GM13976 (cell line): ENCODE results near the gene PIP4P1.

Experiments used
- DNase-seq: peaks from one replicate; pipeline ENCODE4 v3.0.0; 2012; ENCODE audit warnings: low spot score
- in situ Hi-C: fragments of 300-500 bp; cut with MboI; formaldehyde crosslinking; loops from one replicate; pipeline ENCODE4 v1.12.0; 2022; ENCODE audit warnings: low sequenced_read_pairs, mixed read lengths, inconsistent platforms; ENCODE audit not compliant: unreplicated experiment
- TF ChIP-seq, protein P1 (sequence below): IDR thresholded peaks from 2 replicates; pipeline ENCODE4 v1.5.1; 2012; ENCODE audit warnings: borderline replicate concordance, mild to moderate bottlenecking; ENCODE audit not compliant: insufficient read depth; ENCODE audit errors: extremely low read depth, missing control alignments, control extremely low read depth

The PIP4P1 gene

DNA sequence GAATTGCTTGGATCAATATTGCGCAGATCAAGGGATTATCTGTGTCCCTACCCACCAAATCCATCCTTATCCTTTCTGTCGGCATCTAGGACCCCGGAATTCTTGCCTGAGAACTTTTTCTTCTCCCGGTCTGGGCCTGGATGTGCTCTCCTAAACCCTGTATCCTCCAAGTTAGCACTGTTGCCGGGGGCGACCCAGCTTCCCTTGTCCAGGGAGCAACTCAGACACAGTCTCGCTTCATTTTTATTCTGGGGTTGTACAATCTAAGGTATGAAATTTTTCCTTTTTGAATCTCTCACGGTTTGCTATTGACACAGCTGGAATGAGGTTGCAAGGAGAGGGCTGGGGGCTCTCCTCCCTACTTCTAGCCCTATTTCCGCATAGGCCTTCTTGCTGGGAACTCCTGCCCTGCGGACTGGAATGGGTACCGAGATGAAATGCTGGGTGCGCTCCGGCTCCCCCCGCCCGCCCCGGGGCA is 7.6 kb upstream of the PIP4P1 start:
- in situ Hi-C loops: no loop called here
- TF ChIP-seq, protein P1, sequence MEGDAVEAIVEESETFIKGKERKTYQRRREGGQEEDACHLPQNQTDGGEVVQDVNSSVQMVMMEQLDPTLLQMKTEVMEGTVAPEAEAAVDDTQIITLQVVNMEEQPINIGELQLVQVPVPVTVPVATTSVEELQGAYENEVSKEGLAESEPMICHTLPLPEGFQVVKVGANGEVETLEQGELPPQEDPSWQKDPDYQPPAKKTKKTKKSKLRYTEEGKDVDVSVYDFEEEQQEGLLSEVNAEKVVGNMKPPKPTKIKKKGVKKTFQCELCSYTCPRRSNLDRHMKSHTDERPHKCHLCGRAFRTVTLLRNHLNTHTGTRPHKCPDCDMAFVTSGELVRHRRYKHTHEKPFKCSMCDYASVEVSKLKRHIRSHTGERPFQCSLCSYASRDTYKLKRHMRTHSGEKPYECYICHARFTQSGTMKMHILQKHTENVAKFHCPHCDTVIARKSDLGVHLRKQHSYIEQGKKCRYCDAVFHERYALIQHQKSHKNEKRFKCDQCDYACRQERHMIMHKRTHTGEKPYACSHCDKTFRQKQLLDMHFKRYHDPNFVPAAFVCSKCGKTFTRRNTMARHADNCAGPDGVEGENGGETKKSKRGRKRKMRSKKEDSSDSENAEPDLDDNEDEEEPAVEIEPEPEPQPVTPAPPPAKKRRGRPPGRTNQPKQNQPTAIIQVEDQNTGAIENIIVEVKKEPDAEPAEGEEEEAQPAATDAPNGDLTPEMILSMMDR: no peak
- DNase-seq: peak; percentile 21

DNA sequence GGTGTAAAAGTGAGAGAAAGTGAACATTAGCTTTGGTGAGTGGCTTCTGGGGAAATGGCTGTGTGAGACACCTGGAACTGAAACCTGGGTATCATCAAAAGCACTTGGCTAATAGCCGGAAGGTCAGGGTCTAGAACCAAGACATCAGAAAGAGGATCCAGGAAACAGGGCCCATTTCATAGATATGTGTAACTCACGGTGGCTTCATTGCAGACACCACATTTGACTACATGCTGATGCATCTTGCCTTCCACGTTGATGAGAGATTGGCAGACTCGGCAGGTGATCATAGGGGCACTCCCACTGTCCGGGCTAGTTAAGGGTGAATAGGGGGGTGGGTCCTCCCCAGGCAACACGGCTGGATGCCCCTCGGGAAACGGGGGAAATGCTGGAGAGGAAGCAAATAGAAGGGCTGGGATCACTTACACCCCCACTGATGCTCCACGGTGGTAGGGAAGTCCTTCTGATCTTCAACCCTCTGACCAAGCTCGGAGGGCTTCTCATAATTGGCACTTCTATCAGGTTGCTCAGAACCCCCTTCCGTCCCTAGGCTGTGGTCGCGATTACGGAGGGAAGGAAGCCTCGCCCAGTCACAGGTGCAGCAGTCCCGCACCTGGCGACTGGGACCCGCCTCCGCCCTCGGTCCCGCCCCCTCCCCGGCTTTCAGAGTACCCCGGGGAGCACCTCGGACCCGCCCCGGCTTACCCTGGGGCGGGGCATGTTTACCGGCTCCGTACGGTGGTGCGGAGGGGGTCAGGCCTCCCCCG is 593 bp downstream of the PIP4P1 start:
- TF ChIP-seq, protein P1: no peak
- in situ Hi-C loops: no loop called here
- DNase-seq: no peak

DNA sequence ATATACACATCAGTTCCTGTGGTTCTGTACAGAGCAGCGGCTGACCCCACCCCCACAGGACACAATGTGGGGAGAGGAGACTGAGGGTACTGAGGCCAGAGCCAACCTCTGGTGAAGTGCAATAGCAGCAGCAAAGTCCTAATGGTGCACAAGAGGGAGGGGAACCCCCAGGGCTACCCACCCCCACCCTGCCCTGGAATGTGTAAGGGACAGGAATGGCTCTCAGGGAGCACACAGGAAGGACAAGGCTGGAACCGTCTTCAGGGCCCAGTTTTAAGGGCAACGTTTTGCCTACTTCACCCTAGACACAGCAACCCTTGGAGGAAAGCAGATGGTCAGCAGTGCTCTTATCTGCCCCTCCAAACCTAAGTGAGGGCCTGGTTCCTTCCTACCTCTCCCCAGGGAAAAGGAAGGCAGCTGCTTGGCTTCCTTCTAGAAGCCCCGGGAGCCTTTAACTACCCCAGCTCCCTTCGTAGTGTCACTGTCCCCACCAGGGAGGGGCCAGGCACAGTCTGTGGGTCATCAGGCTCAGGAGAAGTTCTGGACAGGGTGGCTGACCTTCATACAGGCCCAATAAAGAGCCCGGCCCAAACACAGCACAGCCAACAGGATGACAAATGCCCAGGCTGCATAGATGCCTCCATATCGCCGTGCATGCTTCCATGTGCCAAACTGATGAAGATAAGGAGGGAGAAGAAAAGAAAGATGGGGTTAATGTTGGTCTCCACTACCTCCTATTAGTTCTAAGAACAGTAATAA is 3.0 kb downstream of the PIP4P1 start:
- TF ChIP-seq, protein P1: no peak
- no peak for DNase-seq

DNA sequence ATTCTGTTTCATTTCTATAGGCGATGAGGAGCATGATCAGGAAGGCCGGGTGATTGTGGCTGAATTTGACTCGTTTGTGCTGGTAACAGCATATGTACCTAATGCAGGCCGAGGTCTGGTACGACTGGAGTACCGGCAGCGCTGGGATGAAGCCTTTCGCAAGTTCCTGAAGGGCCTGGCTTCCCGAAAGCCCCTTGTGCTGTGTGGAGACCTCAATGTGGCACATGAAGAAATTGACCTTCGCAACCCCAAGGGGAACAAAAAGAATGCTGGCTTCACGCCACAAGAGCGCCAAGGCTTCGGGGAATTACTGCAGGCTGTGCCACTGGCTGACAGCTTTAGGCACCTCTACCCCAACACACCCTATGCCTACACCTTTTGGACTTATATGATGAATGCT is 4.3 kb downstream of the PIP4P1 start:
- DNase-seq: no peak
- in situ Hi-C loops: no loop called here
- TF ChIP-seq, protein P1: no peak

More for the DNA sequence above, 3.0 kb downstream of the PIP4P1 start:
- in situ Hi-C loops: no loop called here

DNA sequence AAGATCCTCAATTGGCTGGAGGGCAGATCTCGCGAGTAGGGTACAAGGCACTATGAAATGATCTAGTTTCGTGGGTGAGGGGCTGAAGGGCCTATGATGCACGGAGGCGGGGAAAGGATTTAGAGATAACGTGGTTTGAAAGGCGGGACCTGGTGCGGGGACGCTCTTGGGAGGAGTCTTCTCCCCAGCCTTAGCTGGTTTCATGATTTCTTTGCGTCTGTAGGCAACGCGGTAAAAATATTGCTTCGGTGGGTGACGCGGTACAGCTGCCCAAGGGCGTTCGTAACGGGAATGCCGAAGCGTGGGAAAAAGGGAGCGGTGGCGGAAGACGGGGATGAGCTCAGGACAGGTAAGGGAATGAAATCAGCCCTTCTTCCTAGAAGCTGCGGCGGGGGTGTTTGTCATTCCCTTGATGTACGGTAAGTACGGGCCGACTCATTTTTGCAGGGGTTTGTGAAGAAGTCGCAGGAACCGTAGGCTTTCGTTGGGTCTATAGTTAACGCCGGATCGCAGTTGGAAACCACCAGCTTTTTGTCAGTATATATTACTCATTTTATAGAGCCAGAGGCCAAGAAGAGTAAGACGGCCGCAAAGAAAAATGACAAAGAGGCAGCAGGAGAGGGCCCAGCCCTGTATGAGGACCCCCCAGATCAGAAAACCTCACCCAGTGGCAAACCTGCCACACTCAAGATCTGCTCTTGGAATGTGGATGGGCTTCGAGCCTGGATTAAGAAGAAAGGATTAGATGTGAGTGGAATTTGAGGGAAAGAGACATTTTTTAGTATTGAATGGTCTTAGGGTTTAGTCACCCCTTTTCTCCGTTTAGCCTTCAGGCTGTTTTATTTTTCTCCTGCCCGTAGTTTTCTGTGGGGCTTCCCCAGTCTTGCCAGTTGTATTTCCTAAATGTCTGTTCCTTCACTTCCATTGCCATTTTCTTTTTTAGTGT is 5.6 kb downstream of the PIP4P1 start:
- in situ Hi-C loops: no loop called here
- TF ChIP-seq, protein P1: no peak
- DNase-seq: no peak
